Brain microvascular endothelial cell (primary cell): ENCODE data around the gene NR2F2.

ENCODE experiments used
- DNase-seq: peaks from one replicate; pipeline ENCODE4 v3.0.0-alpha.2; 2020
- H3K27ac ChIP-seq: fragments of 250-450 bp; sonication (Bioruptor Pico); 2 replicates; pipeline ENCODE4 v1.5.1; 2020; ENCODE audit warnings: mild to moderate bottlenecking, moderate library complexity
- H3K27me3 ChIP-seq: fragments of 250-450 bp; sonication (Bioruptor Pico); replicated peaks from 2 replicates; pipeline ENCODE4 v1.5.1; 2020; ENCODE audit warnings: mild to moderate bottlenecking
- H3K36me3 ChIP-seq: fragments of 250-450 bp; sonication (Bioruptor Pico); replicated peaks from 2 replicates; pipeline ENCODE4 v1.5.1; 2020; ENCODE audit warnings: mild to moderate bottlenecking
- H3K4me3 ChIP-seq: 2 replicates; pipeline ENCODE4 v1.5.1; 2011; ENCODE audit warnings: low read depth, mild to moderate bottlenecking, control low read depth, low read length, moderate library complexity
- CTCF ChIP-seq: IDR thresholded peaks from 2 replicates; pipeline ENCODE4 v1.5.1; 2011; ENCODE audit warnings: low read depth, mild to moderate bottlenecking, moderate library complexity, low read length, control low read depth, inconsistent platforms; ENCODE audit errors: missing control alignments
- in situ Hi-C: cut with HindIII; loops from 2 replicates; pipeline ENCODE4 v1.10.0; 2017; ENCODE audit warnings: low sequenced_read_pairs, low pct_ligation_motif_present

Gene NR2F2

DNA sequence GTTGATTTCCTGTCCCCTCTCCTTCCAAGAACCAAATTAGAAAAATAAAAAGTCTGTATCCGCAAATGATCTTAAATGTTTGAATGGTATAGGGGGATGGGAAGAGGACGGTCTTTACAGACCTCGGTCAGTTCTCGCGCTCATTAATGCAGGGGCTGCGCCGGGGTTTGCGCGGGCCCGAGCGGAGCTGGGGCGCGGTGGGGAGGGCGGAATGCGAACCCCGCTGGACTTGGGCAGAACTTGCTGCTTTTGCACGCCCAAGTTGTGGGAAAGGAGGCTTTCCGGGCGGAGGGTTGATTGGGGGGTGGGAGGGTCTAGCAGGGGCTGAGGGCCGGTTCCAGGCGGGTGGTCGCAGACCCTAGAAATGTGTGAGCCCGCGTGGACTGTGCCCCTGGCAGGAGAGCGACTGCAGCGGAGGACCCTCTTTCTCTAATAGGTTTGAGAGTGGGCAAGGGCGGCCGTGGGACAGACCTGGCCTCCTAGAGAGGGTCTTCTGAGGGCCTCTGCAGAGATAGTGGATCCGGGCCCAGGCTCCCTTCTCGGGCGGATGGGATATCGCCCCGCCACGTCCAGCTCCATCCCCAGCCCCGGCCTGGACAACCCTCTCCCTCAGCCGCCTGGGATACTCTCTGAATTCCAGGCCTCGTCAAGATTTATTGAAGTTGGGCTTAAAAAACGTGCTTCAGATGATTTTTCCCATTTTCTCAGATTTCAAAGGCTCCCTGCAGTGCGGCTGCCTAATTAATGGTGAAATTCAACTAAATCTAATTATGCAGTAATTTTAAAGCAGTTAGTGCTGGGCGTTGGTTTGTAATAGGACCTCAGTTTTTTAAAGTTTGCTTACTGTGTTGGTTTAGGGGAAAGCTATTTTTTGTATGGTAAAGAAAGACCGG lies 11.3 kb downstream of the NR2F2 start:
- Histone ChIP-seq H3K36me3 (peaks cover 60% of the 10 kb centered on the region), H3K27ac (peak overlapping the region; percentile 77), H3K27me3 (no peaks in the 10 kb centered on the region), H3K4me3 (peak overlapping the region; percentile 79)
- no peak for TF ChIP-seq CTCF
- in situ Hi-C loops: loop anchor here (25.0 kb wide), 2 partner anchors 1054 to 1304 kb away; no protein-coding TSS in a partner anchor
- peak; percentile 6 for DNase-seq

DNA sequence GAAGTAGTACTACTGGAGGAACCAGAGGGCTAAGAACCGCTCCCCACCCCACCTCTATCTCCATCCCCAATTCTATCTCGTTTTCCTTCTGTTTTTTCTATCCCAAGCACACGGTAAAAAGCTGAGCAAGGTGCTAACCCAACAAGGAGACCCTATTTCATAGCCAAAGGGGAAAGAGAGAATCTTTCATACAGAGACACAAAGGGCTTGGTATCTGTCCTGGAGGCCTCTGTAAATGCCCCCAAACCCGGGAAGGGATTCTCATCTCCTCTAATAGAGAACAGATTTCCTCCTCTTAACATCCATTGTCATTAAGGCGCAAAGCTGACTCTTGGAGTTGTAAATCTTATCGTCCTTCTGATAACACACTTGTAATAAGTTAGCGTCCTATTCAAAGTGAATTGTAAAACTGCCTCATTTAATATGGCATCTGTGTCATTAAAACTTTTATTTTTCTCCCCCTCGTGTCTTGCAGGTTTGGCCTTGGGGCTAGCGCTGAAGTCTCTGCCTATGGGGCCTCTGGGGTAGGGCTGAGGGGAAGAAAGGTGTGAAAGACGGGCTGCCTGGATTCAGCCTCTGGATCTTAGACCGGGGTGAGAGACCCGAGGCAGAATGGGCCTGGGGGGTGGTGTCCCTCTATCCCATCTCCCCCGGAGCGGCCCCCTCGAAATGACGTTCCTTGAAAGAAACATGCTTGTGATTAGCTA lies 12.1 kb downstream of the NR2F2 start:
- peaks cover 52% of the 10 kb centered on the region for H3K36me3 ChIP-seq
- in situ Hi-C loops: loop anchor here (25.0 kb wide), 2 partner anchors 1055 to 1305 kb away; no protein-coding TSS in a partner anchor
- H3K27ac ChIP-seq: peak overlapping the region; percentile 77
- H3K4me3 ChIP-seq: peak overlapping the region; percentile 79
- DNase-seq: no peak
- no peak for TF ChIP-seq CTCF
- H3K27me3 ChIP-seq: no peaks in the 10 kb centered on the region

- in situ Hi-C loops: loop anchor here (25.0 kb wide), 2 partner anchors 1056 to 1306 kb away; no protein-coding TSS in a partner anchor
- Histone ChIP-seq H3K4me3 (peak overlapping the region; percentile 79), H3K27me3 (no peaks in the 10 kb centered on the region), H3K36me3 (peaks cover 45% of the 10 kb centered on the region), H3K27ac (peak overlapping the region; percentile 77)
- peak; percentile 22 for DNase-seq
- TF ChIP-seq CTCF: no peak
Measured at GRCh38 chr15:96343113-96344059, 12.9 kb downstream of the NR2F2 start.

DNA sequence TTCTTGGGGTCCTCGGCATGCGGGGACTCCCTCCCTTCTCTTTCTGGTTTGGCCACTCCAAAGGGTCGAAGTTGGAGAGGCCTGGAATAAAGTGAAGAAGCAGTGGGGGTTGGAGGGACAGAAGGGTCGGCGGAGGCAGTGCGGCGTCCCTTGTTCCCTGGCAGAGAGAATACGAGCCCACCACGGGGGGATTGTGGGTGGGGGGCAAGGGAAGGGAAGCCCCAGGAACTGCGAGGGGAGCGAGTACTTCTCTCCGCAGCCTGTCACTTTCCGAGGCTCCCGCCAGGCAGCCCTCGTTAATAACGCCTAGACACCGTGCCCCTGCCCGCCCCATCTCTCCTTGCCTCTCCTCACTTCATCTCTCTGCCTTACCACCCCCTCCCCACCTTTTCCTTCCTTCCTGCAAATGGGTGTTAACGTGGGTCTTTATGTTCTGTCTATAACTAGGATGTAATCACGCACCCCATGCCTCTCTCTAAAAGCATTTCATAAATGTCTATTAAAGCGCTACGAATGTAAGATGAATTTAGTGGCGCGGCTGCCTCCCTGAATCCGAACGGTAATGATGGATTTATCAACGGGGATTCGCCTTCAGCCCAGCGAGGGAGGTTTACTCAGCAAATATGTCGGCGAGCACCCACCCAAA lies 13.7 kb downstream of the NR2F2 start:
- peak overlapping the region; percentile 79 for H3K4me3 ChIP-seq
- in situ Hi-C loops: loop anchor here (25.0 kb wide), 2 partner anchors 1057 to 1307 kb away; no protein-coding TSS in a partner anchor
- peak; percentile 18 for DNase-seq
- no peaks in the 10 kb centered on the region for H3K27me3 ChIP-seq
- no peak for TF ChIP-seq CTCF
- H3K36me3 ChIP-seq: peaks cover 44% of the 10 kb centered on the region
- peak overlapping the region; percentile 77 for H3K27ac ChIP-seq
